ENCODE results near the gene ZNF681.
A peak's percentile ranks its signal among the peaks of the same experiment; 100 is the strongest.
"Not testable (repeated sequence)": the region's sequence is repeated elsewhere in the genome, so short reads cannot be mapped to it uniquely, and the experiment has no call there.

ZNF681 gene

GRCh38 chr19:23758187-23759074 lies at the start of gene ZNF681:
Gene ZNF681, minus strand, starts transcription at chr19:23758891. Its CDS starts 142 bp downstream, at chr19:23758749.
- DNase-seq, result peak; percentile 80

- no peak for DNase-seq
Observed at GRCh38 chr19:23804676-23805075, 46.0 kb upstream of the ZNF681 start.

DNA sequence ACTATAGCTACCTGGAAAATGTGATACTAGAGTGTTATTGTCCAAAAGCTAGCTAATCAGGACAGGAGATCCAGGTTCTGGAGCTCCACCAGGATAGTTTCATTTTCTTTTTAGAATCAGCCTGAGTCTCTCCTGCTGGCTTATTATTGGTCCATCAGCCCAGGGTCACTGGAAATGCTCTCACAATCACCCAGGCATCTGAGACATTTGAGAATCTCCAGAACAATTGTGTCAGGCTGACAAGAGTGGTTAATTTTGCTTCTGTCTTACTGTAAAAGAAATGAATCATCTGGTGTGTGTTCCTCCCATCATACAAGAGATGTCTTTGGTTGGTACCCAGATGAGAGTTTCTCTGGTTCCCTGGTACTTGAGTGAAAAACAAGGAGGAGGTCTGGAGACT lies 43.6 kb upstream of the ZNF681 start:
- DNase-seq, result no peak

DNA sequence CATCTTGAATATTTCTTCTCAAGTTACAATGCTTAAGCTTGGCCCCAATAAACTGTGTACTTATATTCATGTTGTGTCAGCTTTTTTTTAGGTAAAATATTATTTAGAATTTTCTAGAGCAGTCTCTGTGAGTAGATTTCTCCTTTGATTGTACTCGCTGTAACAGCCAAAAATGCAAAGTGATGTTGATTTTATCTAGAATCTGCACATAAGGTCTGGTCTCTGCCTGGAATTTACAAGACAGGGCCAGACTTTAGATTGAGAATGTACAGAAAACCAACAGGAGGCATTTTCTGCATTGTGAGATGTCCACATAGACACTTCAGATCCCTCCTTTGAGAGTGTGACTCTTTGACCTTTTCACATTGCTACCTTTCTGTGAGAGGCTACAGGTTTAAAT lies 43.1 kb upstream of the ZNF681 start:
- no peak for DNase-seq

GRCh38 chr19:23800868-23801267 lies 42.2 kb upstream of the ZNF681 start:
- DNase-seq, result no peak

- DNase-seq, result no peak
Observed at GRCh38 chr19:23800271-23800670, 41.6 kb upstream of the ZNF681 start.

DNA sequence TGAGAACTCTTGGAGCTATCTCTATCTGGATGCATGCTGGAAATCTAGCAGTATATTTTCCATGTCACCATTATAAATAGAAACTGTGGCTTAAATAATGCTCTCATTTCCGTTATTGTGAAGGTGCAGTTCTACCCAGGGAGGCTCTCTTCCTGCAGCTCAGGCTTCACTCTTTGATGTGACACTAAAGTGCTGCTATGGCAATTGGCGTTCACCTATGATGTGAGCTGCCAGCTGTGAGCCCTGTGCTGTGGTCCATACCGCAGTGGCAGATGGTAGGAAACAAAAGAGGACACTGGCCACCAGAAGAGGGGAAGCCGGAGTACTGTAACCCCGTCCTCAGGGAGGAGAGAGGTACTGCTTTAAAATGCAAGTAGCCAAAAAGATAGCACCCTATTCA lies 40.6 kb upstream of the ZNF681 start:
- no peak for DNase-seq

DNA sequence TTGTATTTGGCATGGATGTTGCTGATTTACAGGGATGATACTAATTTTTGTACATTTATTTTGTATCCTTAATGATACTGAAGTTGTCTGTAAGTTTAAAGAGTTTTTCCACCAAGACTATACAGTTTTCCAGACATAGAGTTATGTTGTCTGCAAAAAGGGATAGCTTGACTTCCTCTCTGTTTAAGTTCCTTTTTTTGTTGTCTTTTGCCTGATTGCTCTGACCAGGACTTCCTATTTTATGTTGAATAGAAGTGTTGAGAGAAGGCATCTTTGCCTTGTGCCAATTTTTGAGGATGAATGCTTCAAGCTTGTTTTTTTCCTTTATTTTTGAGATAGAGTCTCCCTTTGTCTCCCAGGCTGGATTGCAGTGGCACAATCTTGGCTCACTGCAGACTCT lies 36.8 kb upstream of the ZNF681 start:
- DNase-seq, result no peak

GRCh38 chr19:23792784-23793183 lies 34.1 kb upstream of the ZNF681 start:
- DNase-seq, result no peak

DNA sequence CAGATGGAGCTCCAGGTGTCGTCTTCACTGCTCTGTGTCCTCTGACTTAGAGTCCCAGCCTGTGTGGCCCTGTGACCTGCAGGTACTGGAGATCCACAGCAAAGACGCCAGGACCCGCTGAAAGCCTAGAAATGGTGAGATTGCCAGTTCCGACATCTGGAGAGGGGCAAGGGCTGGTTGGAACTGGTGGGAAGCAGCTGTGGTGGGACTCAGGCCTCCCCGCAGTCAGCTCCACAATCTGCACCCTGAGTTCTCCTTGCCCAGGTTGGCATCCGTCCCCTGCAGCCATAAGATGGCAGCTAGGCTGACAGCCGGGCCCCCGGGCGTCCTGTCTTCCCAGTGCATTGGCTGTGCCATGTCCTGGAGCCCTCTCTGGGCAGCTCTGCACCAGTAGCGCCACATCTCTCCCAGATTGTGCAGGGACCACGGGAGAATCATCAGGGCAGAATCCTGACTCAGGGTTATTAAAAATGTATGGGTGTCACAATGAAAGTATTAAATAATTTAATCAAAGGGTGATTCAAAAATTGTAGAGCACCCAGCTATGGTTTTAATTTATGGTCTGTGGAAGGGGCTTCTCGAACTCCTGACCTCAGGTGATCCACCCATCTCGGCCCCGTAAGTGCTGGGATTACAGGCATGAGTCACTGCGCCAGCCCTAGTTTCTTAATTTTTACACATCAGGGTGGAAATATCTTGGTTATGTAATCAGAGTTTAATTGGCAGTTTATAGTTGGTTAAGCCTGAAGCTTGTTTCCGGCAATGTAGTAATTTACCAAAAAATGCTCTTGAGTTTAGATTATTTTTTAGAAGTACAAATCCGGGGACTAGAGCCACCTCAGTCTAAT lies 32.2 kb upstream of the ZNF681 start:
- DNase-seq, result no peak

GRCh38 chr19:23789246-23789645 lies 30.6 kb upstream of the ZNF681 start:
- DNase-seq, result no peak

GRCh38 chr19:23788411-23788810 lies 29.7 kb upstream of the ZNF681 start:
- no peak for DNase-seq

DNA sequence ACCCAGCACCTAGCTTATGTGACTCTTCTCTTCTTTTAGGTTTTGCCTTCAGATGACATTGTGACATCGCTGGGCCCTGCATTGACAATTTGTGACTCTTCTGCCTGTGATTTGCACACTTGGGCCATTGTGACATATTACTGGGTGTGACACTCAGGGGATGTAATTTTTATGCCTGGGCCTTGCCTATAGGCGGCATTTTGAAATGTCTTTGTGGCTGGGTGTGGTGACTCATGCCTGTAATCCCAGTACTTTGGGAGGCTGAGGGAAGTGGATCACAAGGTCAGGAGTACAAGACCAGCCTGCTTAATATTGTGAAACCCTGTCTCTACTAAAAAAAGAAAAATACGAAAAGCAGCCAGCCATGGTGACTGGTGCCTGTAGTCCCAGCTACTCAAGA lies 28.4 kb upstream of the ZNF681 start:
- DNase-seq, result no peak

GRCh38 chr19:23785982-23786381 lies 27.3 kb upstream of the ZNF681 start:
- DNase-seq, result no peak

GRCh38 chr19:23784274-23784673 lies 25.6 kb upstream of the ZNF681 start:
- no peak for DNase-seq

DNA sequence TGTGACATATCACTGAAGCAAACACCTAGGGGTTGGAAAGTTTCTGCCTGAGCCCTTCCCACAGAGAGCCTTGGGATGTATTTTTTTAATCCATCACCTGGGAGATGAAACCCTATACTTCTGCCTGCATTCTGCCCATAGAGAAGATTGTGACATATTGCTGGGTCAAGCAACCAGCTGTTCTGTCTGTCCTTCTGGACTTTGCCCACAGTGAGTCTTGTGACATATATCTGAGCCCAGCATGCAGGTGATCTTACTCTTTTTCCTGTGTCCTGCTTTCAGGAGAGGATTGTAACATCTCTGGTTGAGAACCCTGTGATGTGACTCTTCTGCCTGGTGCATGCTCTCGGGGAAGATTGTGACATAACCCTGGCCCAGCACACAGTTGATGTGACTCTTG lies 24.9 kb upstream of the ZNF681 start:
- DNase-seq, result no peak

DNA sequence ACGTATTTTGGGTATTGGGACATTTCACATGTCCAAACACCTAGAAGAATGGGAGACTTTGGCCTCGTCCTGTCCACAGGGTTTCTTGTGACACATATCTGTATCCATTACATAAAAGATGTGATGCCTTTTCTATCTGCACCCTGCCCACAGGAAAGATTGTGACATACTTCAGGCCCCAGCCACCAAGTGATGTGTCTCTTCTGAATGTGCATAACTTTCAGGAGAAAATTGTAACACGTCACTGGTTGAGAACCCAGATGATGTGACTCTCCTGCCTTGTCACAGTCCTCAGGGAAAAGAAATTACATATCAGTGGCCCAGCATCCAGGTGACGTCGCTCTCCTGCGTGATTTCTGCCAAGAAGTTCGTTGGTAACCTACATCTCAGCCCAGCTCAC lies 21.0 kb upstream of the ZNF681 start:
- no peak for DNase-seq

DNA sequence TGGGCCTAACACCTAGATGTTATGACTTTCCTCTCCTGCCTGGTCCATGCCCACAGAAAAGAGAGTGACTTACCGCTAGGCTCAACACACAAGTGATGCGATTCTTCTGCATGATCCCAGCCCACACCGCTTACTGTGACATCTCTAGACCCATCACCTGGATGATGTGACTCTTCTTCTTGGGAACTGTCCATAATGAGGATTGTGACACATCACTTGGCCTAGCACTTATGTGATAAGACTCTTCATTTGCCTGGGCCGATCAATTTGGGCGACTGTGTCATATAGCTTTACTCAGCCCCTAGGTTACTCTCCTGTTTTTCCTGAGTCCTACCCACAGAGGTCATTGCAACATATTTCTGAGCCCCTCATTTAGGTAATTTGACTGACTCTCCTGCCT lies 19.9 kb upstream of the ZNF681 start:
- DNase-seq, result no peak

DNA sequence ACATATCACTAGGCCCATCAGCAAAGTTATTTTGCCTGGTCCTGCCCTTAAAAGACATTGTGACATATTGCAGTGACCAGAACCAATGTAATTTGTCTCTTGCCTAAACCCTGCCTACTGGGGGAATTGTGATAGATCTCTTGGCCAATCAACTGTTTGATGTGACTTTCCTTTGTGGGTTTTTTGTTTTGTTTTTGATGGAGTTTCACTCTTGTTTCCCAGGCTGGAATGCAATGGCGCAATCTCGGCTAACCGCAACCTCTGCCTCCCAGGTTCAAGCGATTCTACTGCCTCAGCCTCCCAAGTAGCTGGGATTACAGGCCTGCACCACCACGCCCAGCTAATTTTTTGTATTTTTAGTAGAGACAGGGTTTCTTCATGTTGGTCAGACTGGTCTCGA lies 19.3 kb upstream of the ZNF681 start:
- not testable (repeated sequence) for DNase-seq

GRCh38 chr19:23777216-23777615 lies 18.5 kb upstream of the ZNF681 start:
- no peak for DNase-seq

DNA sequence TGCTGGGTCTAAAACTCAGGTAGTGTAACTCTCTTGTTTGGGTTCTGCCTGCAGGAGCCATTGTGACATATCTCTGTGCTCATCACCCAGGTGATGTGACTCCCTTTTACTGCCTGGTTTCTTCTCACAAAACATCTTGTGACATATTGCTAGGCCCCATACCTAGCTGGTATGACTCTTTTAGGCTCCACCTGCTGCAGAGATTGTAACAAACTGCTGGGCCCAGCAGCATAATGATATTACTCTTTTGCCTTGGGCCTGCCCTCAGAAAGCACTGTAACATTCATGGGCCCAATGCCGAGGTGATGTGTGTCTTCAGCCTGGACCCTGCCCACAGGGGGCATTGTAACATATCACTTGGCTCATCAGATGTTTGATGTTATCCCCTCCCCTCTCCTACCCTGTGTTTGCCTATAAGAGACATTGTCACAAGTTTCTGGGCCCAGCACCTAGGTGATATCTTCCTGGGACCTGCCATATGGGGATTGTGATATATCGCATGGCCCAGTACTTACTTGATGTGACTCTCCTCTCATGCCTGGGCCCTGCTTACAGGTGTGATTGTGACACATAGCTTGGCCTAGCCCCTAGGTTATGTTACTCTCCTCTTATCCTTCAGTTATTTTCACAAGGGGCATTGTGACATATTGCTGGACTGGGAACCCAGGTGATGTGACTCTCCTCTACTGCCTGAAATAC lies 18.0 kb upstream of the ZNF681 start:
- no peak for DNase-seq

- DNase-seq, result no peak
Observed at GRCh38 chr19:23774524-23774971, 15.9 kb upstream of the ZNF681 start.

- DNase-seq, result no peak
Observed at GRCh38 chr19:23774106-23774505, 15.4 kb upstream of the ZNF681 start.

Measured in activated CD4-positive, CD25-positive, alpha-beta regulatory T cell treated with anti-CD3 and anti-CD28 coated beads, Interleukin-2, amount 50 U/mL, for 72 hours (primary cell).